CD4-positive, alpha-beta T cell (primary cell): ENCODE measurements around the gene COL23A1. TPM values are rescaled to one million over a fixed set of nuclear protein-coding genes. Genes with fewer than 3 reads are reported as not detected.

Source experiments
- ATAC-seq: fragments of 200-7000 bp; cut with Tn5 transposase; one replicate; pipeline ENCODE4 v1.10.0; 2022; ENCODE audit warnings: mild to moderate bottlenecking; ENCODE audit not compliant: poor library complexity
- CTCF ChIA-PET: fragments of 350-600 bp; sonication (Branson Sonifier 250); formaldehyde crosslinking; loops from one replicate; lab custom pipeline; 2021; ENCODE audit warnings: antibody characterized with exemption, inconsistent platforms; lab: Charles Lee
- POLR2A ChIA-PET: fragments of 350-600 bp; sonication (Branson Sonifier 250); formaldehyde crosslinking; loops from one replicate; lab custom pipeline; 2021; ENCODE audit warnings: antibody characterized with exemption, inconsistent platforms; lab: Charles Lee
- DNase-seq, 14 experiments: peaks; one replicate each; pipeline ENCODE4 v3.0.0-alpha.2; 2013 to 2020; ENCODE audit warnings: mixed read lengths in 2 of 14
- H3K27ac ChIP-seq, 2 donors: one replicate each; pipeline versions ENCODE4 v1.5.1 to v1.7.0; 2013; ENCODE audit warnings: low read length in 2 of 2, low read depth in 1 of 2, mild to moderate bottlenecking in 1 of 2
- H3K27me3 ChIP-seq, 2 experiments: 1 replicate in 1 of 2; 2 replicates in 1 of 2; pipeline versions ENCODE4 v1.6.1 to v1.7.0; 2013; ENCODE audit warnings: low read length in 2 of 2, control low read depth in 1 of 2, mild to moderate bottlenecking in 1 of 2, moderate library complexity in 1 of 2; ENCODE audit not compliant: insufficient read depth in 2 of 2, control insufficient read depth in 1 of 2
- H3K36me3 ChIP-seq: one replicate; pipeline ENCODE4 v1.6.1; 2013; ENCODE audit warnings: low read length, control low read depth; ENCODE audit not compliant: insufficient read depth
- H3K4me1 ChIP-seq: one replicate; pipeline ENCODE4 v1.6.1; 2013; ENCODE audit warnings: low read length, control low read depth; ENCODE audit not compliant: insufficient read depth
- H3K4me3 ChIP-seq: one replicate; pipeline ENCODE4 v1.5.1; 2013; ENCODE audit warnings: mild to moderate bottlenecking, low read length, moderate library complexity
- H3K9me3 ChIP-seq, 2 experiments: 1 replicate in 1 of 2; 2 replicates in 1 of 2; pipeline versions ENCODE4 v1.6.1 to v1.7.0; 2013; ENCODE audit warnings: low read length in 2 of 2, mild to moderate bottlenecking in 2 of 2, control low read depth in 1 of 2, moderate library complexity in 1 of 2; ENCODE audit not compliant: control insufficient read depth in 1 of 2, insufficient read depth in 1 of 2
- H3K27ac Mint-ChIP-seq: one replicate; pipeline ENCODE4 v1.8.0; 2020; ENCODE audit warnings: mixed read lengths
- H3K27me3 Mint-ChIP-seq: one replicate; pipeline ENCODE4 v1.8.0; 2021; ENCODE audit warnings: mixed read lengths
- H3K36me3 Mint-ChIP-seq: one replicate; pipeline ENCODE4 v1.8.0; 2021; ENCODE audit warnings: low read depth, mixed read lengths
- H3K4me1 Mint-ChIP-seq: one replicate; pipeline ENCODE4 v1.8.0; 2021; ENCODE audit warnings: low read depth, mixed read lengths
- H3K4me3 Mint-ChIP-seq: one replicate; pipeline ENCODE4 v1.8.0; 2020; ENCODE audit warnings: mild to moderate bottlenecking, mixed read lengths
- H3K9me3 Mint-ChIP-seq: one replicate; pipeline ENCODE4 v1.8.0; 2020; ENCODE audit warnings: mixed read lengths
- intact Hi-C, 2 experiments: fragments of 100-400 bp; cut with DNase I in 1 of 2; cut with micrococcal nuclease in 1 of 2; formaldehyde crosslinking; loops; one replicate each; pipeline versions ENCODE4 v1.15.1 to v1.9.0; 2023 to 2025; cut with DNase I, micrococcal nuclease
- total RNA-seq, 174 experiments: library from RNA in 2 of 174; stranded (reverse) in 2 of 174; gene quantifications; one replicate each; pipeline ENCODE4 v1.2.3 and lab custom pipeline; 2021 to 2026
- TF ChIP-seq, protein P1 (sequence below): fragments of 200-600 bp; IDR thresholded peaks from one replicate; pipeline ENCODE4 v1.8.0; 2022; ENCODE audit warnings: antibody characterized with exemption, mild to moderate bottlenecking

Gene COL23A1
- total RNA-seq, 2 experiments from 2014 or later = not detected

- TF ChIP-seq, protein P1, sequence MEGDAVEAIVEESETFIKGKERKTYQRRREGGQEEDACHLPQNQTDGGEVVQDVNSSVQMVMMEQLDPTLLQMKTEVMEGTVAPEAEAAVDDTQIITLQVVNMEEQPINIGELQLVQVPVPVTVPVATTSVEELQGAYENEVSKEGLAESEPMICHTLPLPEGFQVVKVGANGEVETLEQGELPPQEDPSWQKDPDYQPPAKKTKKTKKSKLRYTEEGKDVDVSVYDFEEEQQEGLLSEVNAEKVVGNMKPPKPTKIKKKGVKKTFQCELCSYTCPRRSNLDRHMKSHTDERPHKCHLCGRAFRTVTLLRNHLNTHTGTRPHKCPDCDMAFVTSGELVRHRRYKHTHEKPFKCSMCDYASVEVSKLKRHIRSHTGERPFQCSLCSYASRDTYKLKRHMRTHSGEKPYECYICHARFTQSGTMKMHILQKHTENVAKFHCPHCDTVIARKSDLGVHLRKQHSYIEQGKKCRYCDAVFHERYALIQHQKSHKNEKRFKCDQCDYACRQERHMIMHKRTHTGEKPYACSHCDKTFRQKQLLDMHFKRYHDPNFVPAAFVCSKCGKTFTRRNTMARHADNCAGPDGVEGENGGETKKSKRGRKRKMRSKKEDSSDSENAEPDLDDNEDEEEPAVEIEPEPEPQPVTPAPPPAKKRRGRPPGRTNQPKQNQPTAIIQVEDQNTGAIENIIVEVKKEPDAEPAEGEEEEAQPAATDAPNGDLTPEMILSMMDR = no peak
- Mint-ChIP-seq H3K4me1 (no peaks in the 10 kb centered on the region), H3K9me3 (no peaks in the 10 kb centered on the region), H3K27ac (no peak overlapping the region), H3K36me3 (no peaks in the 10 kb centered on the region), H3K4me3 (no peak overlapping the region), H3K27me3 (no peaks in the 10 kb centered on the region)
- no peak overlapping the region for H3K4me3 ChIP-seq
- intact Hi-C loops = no loop called here
- H3K36me3 ChIP-seq = no peaks in the 10 kb centered on the region
- no peaks in the 10 kb centered on the region for H3K4me1 ChIP-seq
- POLR2A ChIA-PET = no interaction called here
- ATAC-seq = no peak
- no peak for DNase-seq
- H3K27ac ChIP-seq = no peak overlapping the region
- CTCF ChIA-PET = no interaction called here
- H3K9me3 ChIP-seq = peaks cover 0 to 2% of the 10 kb centered on the region in 2 experiments
- H3K27me3 ChIP-seq = peaks cover 0 to 7% of the 10 kb centered on the region in 2 experiments
These were observed 153.8 kb downstream of the COL23A1 start for GRCh38 chr5:178436326-178436940.

DNA sequence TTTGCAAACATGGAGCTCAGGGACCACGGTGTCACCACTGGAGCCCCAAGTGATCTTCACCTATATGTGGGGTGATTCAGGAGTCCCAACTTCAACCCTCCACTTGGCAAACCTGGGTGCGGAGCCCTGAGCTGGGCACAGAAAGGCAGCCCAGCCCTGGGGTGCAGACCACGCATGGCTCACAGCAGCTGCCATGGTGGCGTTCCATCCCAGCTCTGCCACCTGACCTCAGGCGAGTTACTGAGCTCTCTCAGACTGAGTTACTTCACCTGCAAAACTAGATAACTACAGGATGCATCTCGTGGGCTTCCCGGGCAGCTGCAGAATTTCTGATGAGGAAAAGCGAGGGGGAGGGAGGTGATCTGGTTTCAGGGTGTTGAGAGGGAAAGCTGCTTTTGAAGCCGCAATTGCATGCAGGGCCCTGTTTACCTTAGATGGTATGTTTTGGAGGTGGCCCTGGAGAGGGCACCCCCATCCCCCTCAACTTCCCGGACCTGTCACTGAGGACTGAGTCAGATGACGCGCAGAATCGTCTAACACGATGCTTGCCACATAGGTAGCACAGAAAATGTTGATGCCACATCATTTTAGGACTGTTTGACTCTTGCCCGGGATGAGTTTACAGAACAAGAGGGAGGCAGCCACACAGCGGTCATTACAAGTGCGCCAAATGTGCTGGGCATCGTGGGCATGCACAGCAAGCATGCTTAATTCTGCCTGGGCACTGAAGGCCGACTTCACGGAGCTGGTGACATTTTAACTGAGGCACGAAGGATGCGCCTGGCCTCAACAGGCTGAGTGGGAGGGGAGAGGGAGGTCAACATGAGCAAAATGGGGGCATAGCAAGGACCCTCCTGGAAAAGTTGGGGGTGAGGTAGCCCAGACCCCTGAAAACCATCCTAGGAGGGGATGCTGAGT, 154.6 kb downstream of the COL23A1 start:
- no peak overlapping the region for H3K4me3 Mint-ChIP-seq
- no peak for DNase-seq
- Histone ChIP-seq H3K27ac (no peak overlapping the region), H3K27me3 (peaks cover 0 to 7% of the 10 kb centered on the region in 2 experiments), H3K4me3 (no peak overlapping the region), H3K4me1 (no peaks in the 10 kb centered on the region), H3K36me3 (no peaks in the 10 kb centered on the region), H3K9me3 (peaks cover 0 to 8% of the 10 kb centered on the region in 2 experiments)
- POLR2A ChIA-PET = no interaction called here
- intact Hi-C loops = no loop called here
- CTCF ChIA-PET = no interaction called here
- no peaks in the 10 kb centered on the region for H3K36me3 Mint-ChIP-seq
- ATAC-seq = no peak
- no peaks in the 10 kb centered on the region for H3K4me1 Mint-ChIP-seq
- no peaks in the 10 kb centered on the region for H3K27me3 Mint-ChIP-seq
- H3K9me3 Mint-ChIP-seq = no peaks in the 10 kb centered on the region
- H3K27ac Mint-ChIP-seq = no peak overlapping the region
- TF ChIP-seq, protein P1 = no peak

- Histone ChIP-seq H3K4me1 (no peaks in the 10 kb centered on the region), H3K9me3 (peaks cover 0 to 8% of the 10 kb centered on the region in 2 experiments), H3K27ac (no peak overlapping the region), H3K36me3 (no peaks in the 10 kb centered on the region), H3K27me3 (peaks cover 0 to 5% of the 10 kb centered on the region in 2 experiments), H3K4me3 (no peak overlapping the region)
- Mint-ChIP-seq H3K9me3 (no peaks in the 10 kb centered on the region), H3K27me3 (no peaks in the 10 kb centered on the region), H3K4me1 (no peaks in the 10 kb centered on the region), H3K36me3 (no peaks in the 10 kb centered on the region), H3K4me3 (no peak overlapping the region), H3K27ac (no peak overlapping the region)
- intact Hi-C loops = no loop called here
- CTCF ChIA-PET = no interaction called here
- TF ChIP-seq, protein P1 = no peak
- ATAC-seq = no peak
- no peak for DNase-seq
- POLR2A ChIA-PET = no interaction called here
These were observed 155.3 kb downstream of the COL23A1 start for GRCh38 chr5:178434851-178435250.
